Measurements from ENCODE around the gene RPH3AL. TPM values are rescaled to one million over a fixed set of nuclear protein-coding genes. Genes with fewer than 3 reads are reported as not detected.

RPH3AL gene
- total and polyA plus RNA-seq, 2 of the 8 experiments (the other 6 are each of a cell fraction or from before 2014, with no cell fraction given) = 5.6 to 5.8 TPM

DNA sequence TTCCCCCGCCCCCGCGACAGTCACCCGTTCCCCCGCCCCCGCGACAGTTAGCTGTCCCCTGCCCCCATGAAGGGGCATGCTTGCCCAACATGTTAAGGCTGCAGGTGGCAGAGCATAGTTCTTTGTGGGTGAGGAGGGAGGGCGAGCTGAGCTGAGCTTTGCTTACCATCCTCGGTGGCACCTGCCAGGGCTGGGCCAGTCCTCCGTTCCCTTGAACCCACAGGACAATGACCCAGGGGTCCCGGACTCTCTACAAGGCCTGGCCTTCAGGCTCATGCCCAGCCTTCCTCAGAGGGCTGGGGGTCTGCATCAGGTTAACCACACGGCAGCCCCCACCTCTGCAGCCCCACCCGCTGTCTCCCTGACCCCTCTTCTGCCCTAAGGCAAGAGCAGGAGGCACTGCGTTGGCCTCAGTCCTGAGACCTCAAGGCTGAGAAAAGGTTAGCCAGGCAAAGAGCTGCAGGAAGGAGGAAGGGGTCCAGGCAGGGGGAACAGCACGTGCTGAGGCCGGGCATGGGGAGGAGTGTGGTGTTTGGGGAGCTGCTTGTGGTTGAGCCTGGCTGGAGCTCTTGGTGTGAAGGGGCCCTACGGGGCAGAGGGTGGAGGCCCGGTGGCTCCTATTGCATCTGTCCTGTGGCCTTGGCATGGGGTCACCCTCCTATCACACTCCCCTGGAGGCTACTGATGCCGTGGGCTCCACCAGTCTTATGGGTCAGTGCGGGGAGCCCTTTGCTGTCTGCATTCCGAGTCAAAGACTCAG, 159.8 kb downstream of the RPH3AL start:
- DNase-seq (ENCODE audit: low read depth in 1 of 2, low spot score in 2 of 2) (no peak), FAIRE-seq (no peak)
- POLR2A ChIA-PET (ENCODE audit: partially characterized antibody) = interaction anchor here (1.8 kb wide), 1 partner anchor 10 kb away, joined by 4 read pairs; no protein-coding TSS in a partner anchor

More for the DNA sequence above, 159.8 kb downstream of the RPH3AL start:
- no peak overlapping the region for H4K91ac ChIP-seq (replicated peaks; ENCODE audit: insufficient read length, low read length)
- no peaks in the 10 kb centered on the region; a peak in 1 of 7 replicates for H3K27me3 ChIP-seq (replicated peaks in 1 of 4; ENCODE audit: control insufficient read depth in 3 of 4, extremely low read depth in 1 of 4, insufficient read depth in 3 of 4, low read length in 3 of 4)
- no peak overlapping the region for H4K5ac ChIP-seq (ENCODE audit: insufficient read length, low read depth, low read length)
- no peak overlapping the region for H3K18ac ChIP-seq (ENCODE audit: extremely low read depth, low read length)
- H3K36me3 ChIP-seq (ENCODE audit: control insufficient read depth in 2 of 4, insufficient read depth in 4 of 4, low read length in 3 of 4) = no peaks in the 10 kb centered on the region
- no peak overlapping the region for H3K4ac ChIP-seq (replicated peaks; ENCODE audit: insufficient read length, low read depth, low read length)
- H3K4me3 ChIP-seq (ENCODE audit: extremely low read depth in 1 of 4, insufficient read depth in 2 of 4, low read depth in 3 of 4, low read length in 4 of 4) = no peak overlapping the region
- no peak overlapping the region for H3K4me2 ChIP-seq (ENCODE audit: insufficient read depth in 1 of 2, low read depth in 2 of 2, low read length in 2 of 2)
- H2BK5ac ChIP-seq (ENCODE audit: low read depth, low read length) = no peak overlapping the region
- no peak overlapping the region for H3K9ac ChIP-seq (replicated peaks in 1 of 4; ENCODE audit: extremely low read depth in 1 of 4, low read depth in 3 of 4, low read length in 3 of 4)
- 95% methylated on average over 12 of the region's 21 CpGs; no CpG with 5 or more reads in 1 of the 2 experiments for WGBS, 2 experiments (ENCODE audit: extremely low coverage in 1 of 2, insufficient coverage in 1 of 2, insufficient read length in 1 of 2, insufficient replicate concordance in 2 of 2, low coverage in 1 of 2, low lambda C conversion rate in 2 of 2, missing lambda C conversion rate in 1 of 2)
- no peak overlapping the region for H2BK12ac ChIP-seq (ENCODE audit: low read depth, low read length)
- H3K14ac ChIP-seq (ENCODE audit: insufficient read length) = no peak overlapping the region
- H3K9me3 ChIP-seq (ENCODE audit: insufficient read depth in 2 of 2, low read depth in 1 of 2, low read length in 1 of 2) = no peaks in the 10 kb centered on the region
- H2AK5ac ChIP-seq (ENCODE audit: low read depth, low read length) = no peak overlapping the region
- no peak overlapping the region for H3K23ac ChIP-seq (ENCODE audit: insufficient read length)
- H4K20me1 ChIP-seq (replicated peaks in 1 of 2; ENCODE audit: control insufficient read depth in 1 of 2, insufficient read depth in 2 of 2, low read length in 2 of 2) = no peaks in the 10 kb centered on the region
- no peaks in the 10 kb centered on the region for H3K79me2 ChIP-seq (ENCODE audit: control insufficient read depth in 1 of 2, insufficient read depth in 2 of 2, low read length in 2 of 2)
- no peak overlapping the region for H3K56ac ChIP-seq (replicated peaks; ENCODE audit: insufficient read length, low read depth, low read length)
- peaks cover 0 to 3% (median 0%) of the 10 kb centered on the region in 4 experiments; a peak in 1 of 7 replicates for H3K4me1 ChIP-seq (replicated peaks in 1 of 4; ENCODE audit: control insufficient read depth in 3 of 4, insufficient read depth in 4 of 4, low read length in 3 of 4)
- no peak overlapping the region for H2AFZ ChIP-seq (ENCODE audit: low read length)
- no peak overlapping the region for H2BK15ac ChIP-seq (ENCODE audit: low read length)
- no peak overlapping the region for H2BK20ac ChIP-seq (ENCODE audit: low read length)
- no peak overlapping the region for H3K27ac ChIP-seq (ENCODE audit: low read depth, low read length)
- H2BK120ac ChIP-seq (replicated peaks; ENCODE audit: low read depth, low read length) = no peak overlapping the region
- H3K23me2 ChIP-seq (ENCODE audit: low read depth, low read length) = no peaks in the 10 kb centered on the region
- no peaks in the 10 kb centered on the region for H3K79me1 ChIP-seq (ENCODE audit: low read depth, low read length)
- no peak overlapping the region for H4K8ac ChIP-seq (ENCODE audit: extremely low read depth, insufficient read depth, low read length)
- CTCF ChIA-PET (ENCODE audit: partially characterized antibody) = interaction anchor here (1.1 to 1.6 kb wide), 2 partner anchors 10 to 116 kb away, joined by 4 to 5 read pairs; no protein-coding TSS in a partner anchor
- no peak for TF ChIP-seq CREB1 (IDR thresholded peaks at IDR 0.05)
- TF ChIP-seq BRCA1 (IDR thresholded peaks at IDR 0.05; ENCODE audit: low read depth, low read length) = no peak
- no peak for TF ChIP-seq EP300 (IDR thresholded peaks at IDR 0.05; ENCODE audit: borderline replicate concordance in 1 of 2, low read depth in 2 of 2, low read length in 2 of 2)
- TF ChIP-seq, protein P1, sequence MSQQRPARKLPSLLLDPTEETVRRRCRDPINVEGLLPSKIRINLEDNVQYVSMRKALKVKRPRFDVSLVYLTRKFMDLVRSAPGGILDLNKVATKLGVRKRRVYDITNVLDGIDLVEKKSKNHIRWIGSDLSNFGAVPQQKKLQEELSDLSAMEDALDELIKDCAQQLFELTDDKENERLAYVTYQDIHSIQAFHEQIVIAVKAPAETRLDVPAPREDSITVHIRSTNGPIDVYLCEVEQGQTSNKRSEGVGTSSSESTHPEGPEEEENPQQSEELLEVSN (IDR thresholded peaks at IDR 0.05) = no peak

All from H1 (cell line).